Suprapubic skin (tissue), 4 donors: ENCODE results near the gene NAT9.

Source experiments
- EP300 ChIP-seq: sonication (generic); formaldehyde crosslinking; IDR thresholded peaks from one replicate; pipeline ENCODE4 v1.6.1; 2017; ENCODE audit warnings: antibody characterized with exemption
- POLR2A ChIP-seq, 2 donors: fragments of 450-650 bp; IDR thresholded peaks; one replicate each; pipeline ENCODE4 v1.6.1; 2017; ENCODE audit warnings: antibody characterized with exemption in 2 of 2, mild to moderate bottlenecking in 2 of 2, moderate library complexity in 2 of 2
- POLR2AphosphoS5 ChIP-seq, 3 donors: sonication (generic); formaldehyde crosslinking; IDR thresholded peaks; one replicate each; pipeline ENCODE4 v1.6.1; 2017; ENCODE audit warnings: antibody characterized with exemption in 3 of 3
- TF ChIP-seq, protein P1 (sequence below), 2 donors: fragments of 200-600 bp in 1 of 2; fragments of 450-650 bp in 1 of 2; sonication (generic) in 1 of 2; IDR thresholded peaks; one replicate each; pipeline ENCODE4 v1.5.1; 2016 to 2019; ENCODE audit warnings: antibody characterized with exemption in 2 of 2, mild to moderate bottlenecking in 1 of 2, moderate library complexity in 1 of 2

DNA sequence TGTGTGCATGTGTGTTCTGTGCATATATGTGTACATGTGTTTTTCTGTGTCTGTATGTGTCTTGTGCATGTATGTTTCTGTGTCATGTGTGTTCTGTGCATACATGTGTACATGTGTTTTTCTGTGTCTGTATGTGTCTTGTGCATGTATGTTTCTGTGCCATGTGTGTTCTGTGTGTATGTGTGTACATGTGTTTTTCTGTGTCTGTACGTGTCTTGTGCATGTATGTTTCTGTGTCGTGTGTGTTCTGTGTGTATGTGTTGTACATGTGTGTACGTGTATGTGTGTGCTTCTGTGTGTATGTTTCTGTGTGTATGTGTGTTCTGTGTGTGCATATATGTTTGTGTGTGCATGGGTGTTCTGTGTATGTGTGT is 47.5 kb downstream of the NAT9 start:
- TF ChIP-seq, protein P1, sequence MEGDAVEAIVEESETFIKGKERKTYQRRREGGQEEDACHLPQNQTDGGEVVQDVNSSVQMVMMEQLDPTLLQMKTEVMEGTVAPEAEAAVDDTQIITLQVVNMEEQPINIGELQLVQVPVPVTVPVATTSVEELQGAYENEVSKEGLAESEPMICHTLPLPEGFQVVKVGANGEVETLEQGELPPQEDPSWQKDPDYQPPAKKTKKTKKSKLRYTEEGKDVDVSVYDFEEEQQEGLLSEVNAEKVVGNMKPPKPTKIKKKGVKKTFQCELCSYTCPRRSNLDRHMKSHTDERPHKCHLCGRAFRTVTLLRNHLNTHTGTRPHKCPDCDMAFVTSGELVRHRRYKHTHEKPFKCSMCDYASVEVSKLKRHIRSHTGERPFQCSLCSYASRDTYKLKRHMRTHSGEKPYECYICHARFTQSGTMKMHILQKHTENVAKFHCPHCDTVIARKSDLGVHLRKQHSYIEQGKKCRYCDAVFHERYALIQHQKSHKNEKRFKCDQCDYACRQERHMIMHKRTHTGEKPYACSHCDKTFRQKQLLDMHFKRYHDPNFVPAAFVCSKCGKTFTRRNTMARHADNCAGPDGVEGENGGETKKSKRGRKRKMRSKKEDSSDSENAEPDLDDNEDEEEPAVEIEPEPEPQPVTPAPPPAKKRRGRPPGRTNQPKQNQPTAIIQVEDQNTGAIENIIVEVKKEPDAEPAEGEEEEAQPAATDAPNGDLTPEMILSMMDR (IDR thresholded peaks at IDR 0.05) = no peak
- TF ChIP-seq POLR2A (IDR thresholded peaks at IDR 0.05) = no peak
- TF ChIP-seq POLR2AphosphoS5 (IDR thresholded peaks at IDR 0.05) = no peak
- TF ChIP-seq EP300 = no peak
